H9 (cell line): ENCODE measurements around the gene MED13L. TPM values are rescaled to one million over a fixed set of nuclear protein-coding genes. Genes with fewer than 3 reads are reported as not detected.

ENCODE experiments used
- DNase-seq: peaks from one replicate; pipeline ENCODE4 v3.0.0-alpha.2; 2017
- H2AFZ ChIP-seq: one replicate; pipeline ENCODE4 v1.6.1; 2013; ENCODE audit warnings: mild to moderate bottlenecking, low read length, control low read depth, moderate library complexity
- H2AK5ac ChIP-seq: 2 replicates; pipeline ENCODE4 v1.6.1; 2013; ENCODE audit warnings: low read length, control low read depth, mixed read lengths; ENCODE audit not compliant: insufficient read length
- H2BK120ac ChIP-seq: one replicate; pipeline ENCODE4 v1.6.1; 2013; ENCODE audit warnings: low read depth, mild to moderate bottlenecking, low read length, control low read depth, inconsistent platforms; ENCODE audit not compliant: poor library complexity, severe bottlenecking
- H2BK12ac ChIP-seq: 2 replicates; pipeline ENCODE4 v1.6.1; 2013; ENCODE audit warnings: low read length, control low read depth, mixed read lengths, low read depth; ENCODE audit not compliant: insufficient read length
- H2BK15ac ChIP-seq: 2 replicates; pipeline ENCODE4 v1.6.1; 2013; ENCODE audit warnings: low read depth, low read length, control low read depth
- H2BK20ac ChIP-seq: one replicate; pipeline ENCODE4 v1.6.1; 2013; ENCODE audit warnings: low read depth, mild to moderate bottlenecking, low read length, control low read depth, inconsistent platforms; ENCODE audit not compliant: poor library complexity, severe bottlenecking
- H2BK5ac ChIP-seq: 2 replicates; pipeline ENCODE4 v1.6.1; 2013; ENCODE audit warnings: low read length, control low read depth, mixed read lengths; ENCODE audit not compliant: insufficient read length
- H3K14ac ChIP-seq: 2 replicates; pipeline ENCODE4 v1.6.1; 2013; ENCODE audit warnings: low read length, control low read depth; ENCODE audit not compliant: insufficient read depth
- H3K18ac ChIP-seq: 2 replicates; pipeline ENCODE4 v1.6.1; 2013; ENCODE audit warnings: low read depth, mild to moderate bottlenecking, mixed read lengths, low read length, control low read depth; ENCODE audit not compliant: insufficient read length
- H3K23ac ChIP-seq: 2 replicates; pipeline ENCODE4 v1.6.1; 2013; ENCODE audit warnings: low read length, control low read depth, mixed read lengths, low read depth; ENCODE audit not compliant: insufficient read length
- H3K23me2 ChIP-seq: 2 replicates; pipeline ENCODE4 v1.6.1; 2013; ENCODE audit warnings: low read depth, mild to moderate bottlenecking, mixed read lengths, low read length, control low read depth; ENCODE audit not compliant: insufficient read length, poor library complexity, severe bottlenecking
- H3K27ac ChIP-seq: 2 replicates; pipeline ENCODE4 v1.5.1; 2013; ENCODE audit warnings: low read length, control low read depth, mixed read lengths, low read depth; ENCODE audit not compliant: insufficient read length
- H3K27me3 ChIP-seq: 2 replicates; pipeline ENCODE4 v1.6.1; 2013; ENCODE audit warnings: low read length, control low read depth, inconsistent platforms; ENCODE audit not compliant: insufficient read depth
- H3K4ac ChIP-seq: 2 replicates; pipeline ENCODE4 v1.6.1; 2013; ENCODE audit warnings: low read depth, mild to moderate bottlenecking, control low read depth, inconsistent platforms, low read length, moderate library complexity
- H3K4me1 ChIP-seq: 2 replicates; pipeline ENCODE4 v1.6.1; 2013; ENCODE audit warnings: low read length, control low read depth, inconsistent platforms; ENCODE audit not compliant: insufficient read depth
- H3K4me2 ChIP-seq: 2 replicates; pipeline ENCODE4 v1.6.1; 2013; ENCODE audit warnings: low read length, control low read depth, mixed read lengths; ENCODE audit not compliant: insufficient read length, insufficient read depth
- H3K56ac ChIP-seq: 2 replicates; pipeline ENCODE4 v1.6.1; 2013; ENCODE audit warnings: low read depth, mild to moderate bottlenecking, mixed read lengths, low read length, control low read depth; ENCODE audit not compliant: insufficient read length
- H3K79me1 ChIP-seq: 2 replicates; pipeline ENCODE4 v1.6.1; 2013; ENCODE audit warnings: low read depth, mild to moderate bottlenecking, moderate library complexity, low read length, control low read depth, inconsistent platforms; ENCODE audit not compliant: insufficient read depth, poor library complexity, severe bottlenecking
- H3K79me2 ChIP-seq: 2 replicates; pipeline ENCODE4 v1.6.1; 2013; ENCODE audit warnings: low read length, control low read depth, inconsistent platforms; ENCODE audit not compliant: insufficient read depth
- H3K9ac ChIP-seq: 2 replicates; pipeline ENCODE4 v1.6.1; 2013; ENCODE audit warnings: low read length, control low read depth, mixed read lengths; ENCODE audit not compliant: insufficient read length; ENCODE audit errors: extremely low read depth
- H3K9me3 ChIP-seq: one replicate; pipeline ENCODE4 v1.6.1; 2013; ENCODE audit warnings: low read depth, low read length, inconsistent platforms; ENCODE audit not compliant: control insufficient read depth
- H3T11ph ChIP-seq: one replicate; pipeline ENCODE4 v1.6.1; 2013; ENCODE audit warnings: mild to moderate bottlenecking, low read length, control low read depth, inconsistent platforms
- H4K20me1 ChIP-seq: one replicate; pipeline ENCODE4 v1.6.1; 2013; ENCODE audit not compliant: control insufficient read depth, insufficient read length, insufficient read depth
- H4K5ac ChIP-seq: 2 replicates; pipeline ENCODE4 v1.6.1; 2013; ENCODE audit warnings: low read depth, mild to moderate bottlenecking, mixed read lengths, low read length, control low read depth; ENCODE audit not compliant: insufficient read length
- H4K8ac ChIP-seq: replicated peaks from 2 replicates; pipeline ENCODE4 v1.6.1; 2013; ENCODE audit warnings: low read length, control low read depth, mixed read lengths, low read depth; ENCODE audit not compliant: insufficient read length
- H4K91ac ChIP-seq: 2 replicates; pipeline ENCODE4 v1.6.1; 2013; ENCODE audit warnings: low read depth, mild to moderate bottlenecking, moderate library complexity, mixed read lengths, low read length, control low read depth; ENCODE audit not compliant: insufficient read length
- H3K27ac Mint-ChIP-seq, 3 experiments: 2 replicates in 2 of 3; 3 replicates in 1 of 3; pipeline ENCODE4 v1.8.0; 2020 to 2021; ENCODE audit warnings: mixed read lengths in 3 of 3, mild to moderate bottlenecking in 1 of 3, moderate library complexity in 1 of 3
- H3K27me3 Mint-ChIP-seq: 2 replicates; pipeline ENCODE4 v1.8.0; 2021; ENCODE audit warnings: low read depth, mild to moderate bottlenecking, moderate library complexity, mixed read lengths
- H3K36me3 Mint-ChIP-seq, 3 experiments: 2 replicates in 2 of 3; 3 replicates in 1 of 3; pipeline ENCODE4 v1.8.0; 2020 to 2021; ENCODE audit warnings: low read depth in 3 of 3, mixed read lengths in 3 of 3; ENCODE audit not compliant: insufficient read depth in 1 of 3
- H3K4me1 Mint-ChIP-seq, 2 experiments: 2 replicates each; pipeline ENCODE4 v1.8.0; 2020; ENCODE audit warnings: mixed read lengths in 2 of 2
- H3K4me3 Mint-ChIP-seq, 2 experiments: 2 replicates in 1 of 2; 3 replicates in 1 of 2; pipeline ENCODE4 v1.8.0; 2020 to 2021; ENCODE audit warnings: mild to moderate bottlenecking in 2 of 2, mixed read lengths in 2 of 2, moderate library complexity in 1 of 2
- H3K9me3 Mint-ChIP-seq, 2 experiments: 2 replicates in 1 of 2; 3 replicates in 1 of 2; pipeline ENCODE4 v1.8.0; 2020; ENCODE audit warnings: mild to moderate bottlenecking in 2 of 2, mixed read lengths in 2 of 2, moderate library complexity in 1 of 2
- CTCF ChIP-seq: fragments of 200-600 bp; sonication (generic); conservative IDR thresholded peaks from 3 replicates; pipeline ENCODE4 v1.8.0; 2021; ENCODE audit warnings: antibody characterized with exemption, mild to moderate bottlenecking
- WGBS: extraction: QIAGEN DNeasy Blood & Tissue Kit; methylation state at CpG from one replicate; pipeline ENCODE4 v1.1.7; 2013; ENCODE audit warnings: missing lambda C conversion rate, low lambda C conversion rate, mixed read lengths; ENCODE audit not compliant: insufficient read length; ENCODE audit errors: extremely low coverage; 5-methylcytosine and 5-hydroxymethylcytosine counted together
- total RNA-seq: library from RNA; stranded (reverse); gene quantifications from 2 replicates; pipeline ENCODE4 v1.2.1, GENCODE V29; 2021

MED13L gene
- total RNA-seq, 1 experiment from 2014 or later: 52.4 TPM

GRCh38 chr12:116238149-116238548 lies 39.3 kb downstream of the MED13L start:
- Histone ChIP-seq H3K27me3 (no peaks in the 10 kb centered on the region), H3K23me2 (no peaks in the 10 kb centered on the region), H2AFZ (no peak overlapping the region), H3K9ac (no peak overlapping the region), H2BK20ac (no peak overlapping the region), H3K4ac (no peak overlapping the region), H4K8ac (no peak overlapping the region), H3K27ac (no peak overlapping the region), H3T11ph (no peak overlapping the region), H2BK5ac (no peak overlapping the region), H4K5ac (no peak overlapping the region), H4K91ac (no peak overlapping the region), H3K4me2 (no peak overlapping the region), H3K4me1 (no peaks in the 10 kb centered on the region), H2AK5ac (no peak overlapping the region), H3K23ac (no peak overlapping the region), H2BK15ac (no peak overlapping the region), H3K79me2 (peaks cover 2% of the 10 kb centered on the region; the same call in 1 of the 2 replicates), H3K14ac (no peak overlapping the region), H3K9me3 (no peaks in the 10 kb centered on the region), H2BK120ac (no peak overlapping the region), H4K20me1 (no peaks in the 10 kb centered on the region), H3K79me1 (peaks cover 3% of the 10 kb centered on the region), H3K18ac (no peak overlapping the region), H3K56ac (no peak overlapping the region), H2BK12ac (no peak overlapping the region)
- no CpG with 5 or more reads among the region's 3 CpGs for WGBS
- no peak overlapping the region for H3K27ac Mint-ChIP-seq
- no peak for DNase-seq
- H3K4me3 Mint-ChIP-seq: no peak overlapping the region
- peaks cover 0 to 4% (median 0%) of the 10 kb centered on the region in 3 experiments; a peak in 1 of 7 replicates for H3K36me3 Mint-ChIP-seq
- H3K9me3 Mint-ChIP-seq: no peaks in the 10 kb centered on the region
- peaks cover 4 to 13% of the 10 kb centered on the region in 2 experiments; a peak in 3 of 4 replicates for H3K4me1 Mint-ChIP-seq
- no peaks in the 10 kb centered on the region; the same call in 1 of the 2 replicates for H3K27me3 Mint-ChIP-seq
- no peak for TF ChIP-seq CTCF
